Measurements from ENCODE around the gene CD53.

CD53 gene

GRCh38 chr1:110898734-110899457 is 25.9 kb downstream of the CD53 start:
- TF ChIP-seq CTCF (IDR thresholded peaks at IDR 0.05; ENCODE audit: insufficient read depth, low read length, poor library complexity, severe bottlenecking), result no peak
- DNase-seq (ENCODE audit: extremely low read depth, insufficient read length), result no peak
- H3K36me3 ChIP-seq (ENCODE audit: control insufficient read depth, insufficient read depth, low read length), result peaks cover 41% of the 10 kb centered on the region
- H3K4me3 ChIP-seq (replicated peaks; ENCODE audit: low read depth, low read length), result no peak overlapping the region
- no peaks in the 10 kb centered on the region for H3K27me3 ChIP-seq (replicated peaks; ENCODE audit: control insufficient read depth, insufficient read depth, low read length)

GRCh38 chr1:110899458-110899843 is 26.5 kb downstream of the CD53 start:
- DNase-seq (ENCODE audit: extremely low read depth, insufficient read length), result no peak
- Histone ChIP-seq H3K36me3 (ENCODE audit: control insufficient read depth, insufficient read depth, low read length) (peaks cover 37% of the 10 kb centered on the region), H3K27me3 (replicated peaks; ENCODE audit: control insufficient read depth, insufficient read depth, low read length) (no peaks in the 10 kb centered on the region), H3K4me3 (replicated peaks; ENCODE audit: low read depth, low read length) (no peak overlapping the region)
- TF ChIP-seq CTCF (IDR thresholded peaks at IDR 0.05; ENCODE audit: insufficient read depth, low read length, poor library complexity, severe bottlenecking), result no peak

- TF ChIP-seq CTCF (IDR thresholded peaks at IDR 0.05; ENCODE audit: insufficient read depth, low read length, poor library complexity, severe bottlenecking), result no peak
- no peaks in the 10 kb centered on the region for H3K27me3 ChIP-seq (replicated peaks; ENCODE audit: control insufficient read depth, insufficient read depth, low read length)
- DNase-seq (ENCODE audit: extremely low read depth, insufficient read length), result no peak
- H3K36me3 ChIP-seq (ENCODE audit: control insufficient read depth, insufficient read depth, low read length), result peaks cover 17% of the 10 kb centered on the region
- no peak overlapping the region for H3K4me3 ChIP-seq (replicated peaks; ENCODE audit: low read depth, low read length)
Observed at GRCh38 chr1:110902820-110903463, 30.0 kb downstream of the CD53 start.

GRCh38 chr1:110903853-110904500 is 31.0 kb downstream of the CD53 start:
- H3K4me3 ChIP-seq (replicated peaks; ENCODE audit: low read depth, low read length), result no peak overlapping the region
- no peak for DNase-seq (ENCODE audit: extremely low read depth, insufficient read length)
- no peak for TF ChIP-seq CTCF (IDR thresholded peaks at IDR 0.05; ENCODE audit: insufficient read depth, low read length, poor library complexity, severe bottlenecking)
- H3K27me3 ChIP-seq (replicated peaks; ENCODE audit: control insufficient read depth, insufficient read depth, low read length), result no peaks in the 10 kb centered on the region
- peaks cover 11% of the 10 kb centered on the region for H3K36me3 ChIP-seq (ENCODE audit: control insufficient read depth, insufficient read depth, low read length)

- H3K27me3 ChIP-seq (replicated peaks; ENCODE audit: control insufficient read depth, insufficient read depth, low read length), result no peaks in the 10 kb centered on the region
- H3K36me3 ChIP-seq (ENCODE audit: control insufficient read depth, insufficient read depth, low read length), result no peaks in the 10 kb centered on the region
- TF ChIP-seq CTCF (IDR thresholded peaks at IDR 0.05; ENCODE audit: insufficient read depth, low read length, poor library complexity, severe bottlenecking), result no peak
- H3K4me3 ChIP-seq (replicated peaks; ENCODE audit: low read depth, low read length), result no peak overlapping the region
- DNase-seq (ENCODE audit: extremely low read depth, insufficient read length), result no peak
Observed at GRCh38 chr1:110912784-110913183, 39.8 kb downstream of the CD53 start.

Measured in GM06990 (cell line).